Measurements from ENCODE around the gene RAE1.

The RAE1 gene

DNA sequence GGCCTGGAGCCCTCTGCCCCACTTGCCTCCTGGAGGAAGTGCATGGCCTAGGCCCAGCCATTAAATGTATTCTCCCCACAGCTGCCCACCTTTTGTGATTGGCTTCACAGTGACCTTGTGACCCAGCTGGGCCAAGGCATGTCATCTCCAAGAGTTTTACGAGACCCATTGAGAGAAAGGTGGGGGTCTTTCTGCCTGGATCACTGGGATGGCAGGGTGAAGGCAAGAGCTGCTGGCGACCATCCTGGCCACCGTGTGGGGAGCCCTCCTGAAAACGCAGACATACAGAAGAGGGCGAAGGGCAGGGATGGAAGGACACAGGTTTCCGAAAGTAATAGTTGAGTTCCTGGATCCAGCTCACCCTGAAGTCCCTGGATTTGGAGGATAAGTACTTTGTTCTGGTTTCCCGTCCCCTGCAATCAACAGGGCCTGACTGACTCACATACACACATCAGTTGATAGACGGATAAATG is 33.7 kb upstream of the RAE1 start:
- in situ Hi-C loops (cut with MboI; ENCODE audit: low pct_unique_long_range_greater_than_20kb, low sequenced_read_pairs, unreplicated experiment), result no loop called here
- TF ChIP-seq, protein P1, sequence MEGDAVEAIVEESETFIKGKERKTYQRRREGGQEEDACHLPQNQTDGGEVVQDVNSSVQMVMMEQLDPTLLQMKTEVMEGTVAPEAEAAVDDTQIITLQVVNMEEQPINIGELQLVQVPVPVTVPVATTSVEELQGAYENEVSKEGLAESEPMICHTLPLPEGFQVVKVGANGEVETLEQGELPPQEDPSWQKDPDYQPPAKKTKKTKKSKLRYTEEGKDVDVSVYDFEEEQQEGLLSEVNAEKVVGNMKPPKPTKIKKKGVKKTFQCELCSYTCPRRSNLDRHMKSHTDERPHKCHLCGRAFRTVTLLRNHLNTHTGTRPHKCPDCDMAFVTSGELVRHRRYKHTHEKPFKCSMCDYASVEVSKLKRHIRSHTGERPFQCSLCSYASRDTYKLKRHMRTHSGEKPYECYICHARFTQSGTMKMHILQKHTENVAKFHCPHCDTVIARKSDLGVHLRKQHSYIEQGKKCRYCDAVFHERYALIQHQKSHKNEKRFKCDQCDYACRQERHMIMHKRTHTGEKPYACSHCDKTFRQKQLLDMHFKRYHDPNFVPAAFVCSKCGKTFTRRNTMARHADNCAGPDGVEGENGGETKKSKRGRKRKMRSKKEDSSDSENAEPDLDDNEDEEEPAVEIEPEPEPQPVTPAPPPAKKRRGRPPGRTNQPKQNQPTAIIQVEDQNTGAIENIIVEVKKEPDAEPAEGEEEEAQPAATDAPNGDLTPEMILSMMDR (IDR thresholded peaks at IDR 0.05; ENCODE audit: extremely low read depth, insufficient read depth, missing control alignments), result no peak

GRCh38 chr20:57317789-57318371 is 33.2 kb upstream of the RAE1 start:
- TF ChIP-seq, protein P1 (IDR thresholded peaks at IDR 0.05; ENCODE audit: extremely low read depth, insufficient read depth, missing control alignments), result no peak
- DNase-seq (ENCODE audit: low spot score), result no peak
- in situ Hi-C loops (cut with MboI; ENCODE audit: low pct_unique_long_range_greater_than_20kb, low sequenced_read_pairs, unreplicated experiment), result no loop called here

More for the DNA sequence above, 33.7 kb upstream of the RAE1 start:
- no peak for DNase-seq (ENCODE audit: low spot score)

GRCh38 chr20:57319584-57319983 is 31.5 kb upstream of the RAE1 start:
- DNase-seq (ENCODE audit: low spot score), result no peak
- in situ Hi-C loops (cut with MboI; ENCODE audit: low pct_unique_long_range_greater_than_20kb, low sequenced_read_pairs, unreplicated experiment), result no loop called here
- TF ChIP-seq, protein P1 (IDR thresholded peaks at IDR 0.05; ENCODE audit: extremely low read depth, insufficient read depth, missing control alignments), result no peak

DNA sequence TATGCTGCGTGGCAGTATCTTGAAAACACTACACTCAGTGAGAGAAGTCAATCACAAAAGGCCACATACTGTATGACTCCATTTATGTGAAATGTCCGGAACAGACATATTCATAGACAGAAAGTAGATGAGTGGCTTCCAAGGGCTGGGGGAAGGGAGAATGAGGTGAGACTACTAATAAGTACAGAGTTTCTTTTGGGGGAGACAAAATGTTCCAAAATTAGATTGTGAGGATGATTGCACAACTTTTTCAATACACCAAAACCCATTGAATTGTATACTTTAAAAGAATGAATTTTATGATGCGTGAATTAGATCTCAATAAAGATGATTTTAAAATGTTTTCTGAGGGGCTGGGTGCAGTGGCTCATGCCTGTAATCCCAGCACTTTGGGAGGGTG is 30.7 kb upstream of the RAE1 start:
- in situ Hi-C loops (cut with MboI; ENCODE audit: low pct_unique_long_range_greater_than_20kb, low sequenced_read_pairs, unreplicated experiment), result no loop called here
- TF ChIP-seq, protein P1 (IDR thresholded peaks at IDR 0.05; ENCODE audit: extremely low read depth, insufficient read depth, missing control alignments), result no peak
- DNase-seq (ENCODE audit: low spot score), result no peak

DNA sequence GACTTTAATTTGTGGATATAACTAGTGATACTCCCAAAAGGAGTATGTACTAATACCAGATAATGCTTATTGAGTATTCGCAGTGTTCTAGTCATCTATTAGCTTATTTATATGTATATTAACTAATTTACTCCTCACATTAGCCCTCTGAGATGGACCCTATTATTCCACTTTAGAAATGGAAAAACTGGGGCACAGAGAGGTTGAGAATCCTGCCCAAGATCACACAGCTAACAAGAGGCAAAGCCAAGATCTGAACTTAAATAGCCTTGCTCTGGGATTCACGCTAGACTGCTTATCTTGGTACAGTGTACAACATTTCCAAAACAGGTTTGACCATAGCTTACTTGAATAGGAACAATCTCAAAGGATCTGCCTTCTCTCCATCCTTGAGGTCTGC is 29.9 kb upstream of the RAE1 start:
- in situ Hi-C loops (cut with MboI; ENCODE audit: low pct_unique_long_range_greater_than_20kb, low sequenced_read_pairs, unreplicated experiment), result no loop called here
- DNase-seq (ENCODE audit: low spot score), result no peak

DNA sequence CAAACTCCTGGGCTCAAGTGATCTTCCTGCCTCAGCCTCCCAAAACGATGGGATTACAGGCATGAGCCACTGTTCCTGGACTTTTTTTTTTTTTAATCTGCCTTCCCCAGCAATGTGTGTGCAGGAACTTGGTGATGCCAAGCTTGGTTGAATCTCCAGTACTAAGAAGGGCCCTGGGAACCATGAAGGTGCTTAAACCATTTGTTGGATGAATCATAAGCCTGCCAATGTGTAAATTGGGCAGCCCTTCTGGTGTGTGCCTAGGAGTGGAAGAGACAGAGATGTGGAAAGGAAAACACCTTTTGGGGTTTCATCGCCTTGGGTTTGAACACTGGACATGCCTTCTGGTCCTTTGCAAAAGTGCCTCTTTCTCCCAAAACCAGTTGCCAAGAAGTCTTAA is 28.6 kb upstream of the RAE1 start:
- in situ Hi-C loops (cut with MboI; ENCODE audit: low pct_unique_long_range_greater_than_20kb, low sequenced_read_pairs, unreplicated experiment), result no loop called here
- TF ChIP-seq, protein P1 (IDR thresholded peaks at IDR 0.05; ENCODE audit: extremely low read depth, insufficient read depth, missing control alignments), result no peak
- DNase-seq (ENCODE audit: low spot score), result no peak

More for the DNA sequence above, 29.9 kb upstream of the RAE1 start:
- TF ChIP-seq, protein P1 (IDR thresholded peaks at IDR 0.05; ENCODE audit: extremely low read depth, insufficient read depth, missing control alignments), result no peak

Measured in GM13977 (cell line).